GM23248 (cell line): ENCODE results near the gene EXTL1. TPM values are rescaled to one million over a fixed set of nuclear protein-coding genes. Genes with fewer than 3 reads are reported as not detected.

Source experiments
- DNase-seq: peaks from one replicate; pipeline ENCODE4 v3.0.0-alpha.2; 2015
- H2AFZ ChIP-seq: fragments of 200-600 bp; sonication (generic); 2 replicates; pipeline ENCODE4 v1.6.1; 2016; ENCODE audit warnings: antibody characterized with exemption
- H3F3A ChIP-seq: fragments of 200-600 bp; sonication (generic); 2 replicates; pipeline ENCODE4 v1.6.1; 2016; ENCODE audit warnings: mild to moderate bottlenecking, antibody characterized with exemption, mixed run types; ENCODE audit not compliant: insufficient read depth
- H3K27ac ChIP-seq: fragments of 200-600 bp; sonication (generic); 2 replicates; pipeline ENCODE4 v1.5.1; 2016; ENCODE audit warnings: mild to moderate bottlenecking
- H3K27me3 ChIP-seq: fragments of 200-600 bp; sonication (generic); replicated peaks from 2 replicates; pipeline ENCODE4 v1.6.1; 2016; ENCODE audit warnings: mild to moderate bottlenecking; ENCODE audit not compliant: insufficient read depth
- H3K36me3 ChIP-seq: fragments of 200-600 bp; sonication (generic); 2 replicates; pipeline ENCODE4 v1.6.1; 2016; ENCODE audit warnings: low read depth, mild to moderate bottlenecking
- H3K4me1 ChIP-seq: fragments of 200-600 bp; sonication (generic); 2 replicates; pipeline ENCODE4 v1.6.1; 2016; ENCODE audit warnings: mild to moderate bottlenecking; ENCODE audit not compliant: insufficient read depth
- H3K4me2 ChIP-seq: fragments of 200-600 bp; sonication (generic); one replicate; pipeline ENCODE4 v1.6.1; 2016; ENCODE audit warnings: mild to moderate bottlenecking; ENCODE audit not compliant: unreplicated experiment
- H3K4me3 ChIP-seq: fragments of 200-600 bp; sonication (generic); 2 replicates; pipeline ENCODE4 v1.5.1; 2016; ENCODE audit warnings: mild to moderate bottlenecking
- H3K79me2 ChIP-seq: fragments of 200-600 bp; sonication (generic); 2 replicates; pipeline ENCODE4 v1.6.1; 2016; ENCODE audit warnings: mild to moderate bottlenecking; ENCODE audit not compliant: insufficient read depth
- H3K9ac ChIP-seq: fragments of 200-600 bp; sonication (generic); 2 replicates; pipeline ENCODE4 v1.6.1; 2016; ENCODE audit warnings: mild to moderate bottlenecking
- H3K9me2 ChIP-seq: fragments of 200-600 bp; sonication (generic); 2 replicates; pipeline ENCODE4 v1.6.1; 2016; ENCODE audit warnings: mixed run types, mild to moderate bottlenecking, moderate library complexity; ENCODE audit not compliant: insufficient read depth
- H3K9me3 ChIP-seq: fragments of 200-600 bp; sonication (generic); one replicate; pipeline ENCODE4 v1.6.1; 2017; ENCODE audit warnings: low read depth
- H4K20me1 ChIP-seq: fragments of 200-600 bp; sonication (generic); 2 replicates; pipeline ENCODE4 v1.6.0; 2016; ENCODE audit not compliant: insufficient read depth
- EZH2 ChIP-seq: fragments of 200-600 bp; sonication (generic); IDR thresholded peaks from 2 replicates; pipeline ENCODE4 v1.6.1; 2018; ENCODE audit warnings: antibody characterized with exemption, mild to moderate bottlenecking; ENCODE audit not compliant: insufficient read depth, poor library complexity, severe bottlenecking
- EZH2phosphoT487 ChIP-seq: fragments of 200-600 bp; sonication (generic); IDR thresholded peaks from 2 replicates; pipeline ENCODE4 v1.6.1; 2018; ENCODE audit warnings: antibody characterized with exemption, moderate library complexity, mild to moderate bottlenecking, low read depth; ENCODE audit not compliant: insufficient read depth
- WGBS, 2 experiments: methylation state at CpG; one replicate each; pipeline ENCODE4 v1.1.6; 2015 to 2017; ENCODE audit warnings: low lambda C conversion rate in 2 of 2, low coverage in 1 of 2; ENCODE audit errors: missing lambda C conversion rate in 2 of 2; 5-methylcytosine and 5-hydroxymethylcytosine counted together
- in situ Hi-C: fragments of 300-500 bp; cut with MboI; formaldehyde crosslinking; loops from 2 replicates; pipeline ENCODE4 v1.15.0; 2020
- polyA plus RNA-seq: library from polyadenylated mRNA; unstranded; fragments of >200 nt; fragmentation: Nextera tagmentation; extraction: Ambion mirVana; gene quantifications from 2 replicates; pipeline ENCODE4 v1.2.1, GENCODE V29; 2016
- total RNA-seq: library from RNA; depleted of rRNA; stranded (reverse); fragments of >200 nt; shearing (Covaris generic); gene quantifications from 2 replicates; pipeline ENCODE4 v1.2.3, GENCODE V29; 2014

The EXTL1 gene
- total and polyA plus RNA-seq, 2 experiments from 2014 or later = 5.5 to 5.9 TPM

DNA sequence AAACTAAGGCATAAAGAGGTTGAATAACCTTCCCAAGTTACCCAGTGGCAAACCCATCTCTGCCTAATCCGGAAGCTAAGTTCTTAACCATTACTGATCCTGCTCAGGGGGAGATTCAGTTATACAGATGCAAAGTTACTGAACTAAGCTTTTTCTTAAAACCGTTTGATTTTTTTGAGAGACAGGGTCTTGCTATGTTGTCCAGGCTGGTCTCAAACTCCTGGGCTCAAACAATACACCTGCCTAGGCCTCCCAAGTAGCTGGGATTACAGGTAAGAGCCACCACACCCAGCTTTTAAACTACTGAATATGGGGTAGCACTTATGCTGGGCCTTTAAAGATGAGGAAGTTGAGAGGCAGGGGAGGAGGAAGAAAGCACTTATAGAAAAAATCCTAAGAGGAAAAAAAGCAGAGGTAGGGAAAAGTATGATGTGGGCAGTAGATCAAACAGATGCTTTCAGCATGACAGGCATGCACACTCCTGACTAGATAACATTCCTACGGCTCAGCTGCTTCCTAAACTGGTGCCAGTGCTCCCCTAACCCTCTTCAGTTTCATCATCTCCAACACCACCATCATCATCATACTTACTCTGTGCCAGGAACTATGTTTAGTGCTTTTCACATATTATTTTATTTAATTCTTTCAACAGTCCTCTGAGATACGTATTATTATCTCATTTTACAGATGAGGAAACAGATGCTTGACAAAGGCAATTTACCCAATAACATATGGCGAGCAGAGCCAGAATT, 29.5 kb upstream of the EXTL1 start:
- 73 to 76% methylated on average over 5 of the region's 5 CpGs for WGBS, 2 experiments
- Histone ChIP-seq H2AFZ (no peak overlapping the region), H3F3A (no peaks in the 10 kb centered on the region), H3K27me3 (no peaks in the 10 kb centered on the region), H3K4me2 (no peak overlapping the region), H3K4me3 (no peak overlapping the region), H3K9ac (no peak overlapping the region), H3K9me3 (no peaks in the 10 kb centered on the region), H3K9me2 (no peaks in the 10 kb centered on the region), H3K4me1 (peaks cover 14% of the 10 kb centered on the region), H3K79me2 (no peaks in the 10 kb centered on the region), H3K27ac (no peak overlapping the region), H3K36me3 (no peaks in the 10 kb centered on the region), H4K20me1 (no peaks in the 10 kb centered on the region)
- DNase-seq = peak; percentile 17
- TF ChIP-seq EZH2 (no peak), EZH2phosphoT487 (no peak)
- in situ Hi-C loops = loop anchor here (10.0 kb wide), 2 partner anchors 97 to 167 kb away; no protein-coding TSS in a partner anchor

DNA sequence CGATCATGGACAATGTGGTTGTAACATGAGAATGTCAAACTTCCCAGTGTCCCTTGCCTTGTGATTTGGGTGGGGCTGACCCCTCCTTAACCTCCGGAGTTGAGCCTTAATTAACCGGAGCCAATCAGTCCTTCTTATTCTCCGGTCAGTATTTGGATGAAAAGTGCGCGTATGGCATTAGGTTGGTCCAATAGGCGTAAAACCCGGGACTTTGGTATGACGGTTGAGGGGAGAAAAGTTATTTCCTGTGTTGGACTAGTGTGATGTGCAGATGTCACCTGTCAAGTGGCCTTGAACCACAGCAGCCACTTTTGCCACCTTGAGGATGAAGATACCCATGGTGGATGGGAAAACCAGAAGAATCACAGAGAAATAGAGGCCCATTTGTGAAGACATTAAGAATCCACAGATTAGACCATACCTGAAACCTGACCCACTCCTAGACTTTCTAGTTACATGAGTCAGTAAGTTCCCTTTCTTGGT, 28.8 kb upstream of the EXTL1 start:
- no peaks in the 10 kb centered on the region for H3K27me3 ChIP-seq
- peaks cover 18% of the 10 kb centered on the region for H3K4me1 ChIP-seq
- H3K9me3 ChIP-seq = no peaks in the 10 kb centered on the region
- no peaks in the 10 kb centered on the region for H4K20me1 ChIP-seq
- no peak overlapping the region for H3K4me2 ChIP-seq
- in situ Hi-C loops = loop anchor here (10.0 kb wide), 2 partner anchors 98 to 168 kb away; no protein-coding TSS in a partner anchor
- H3F3A ChIP-seq = no peaks in the 10 kb centered on the region
- TF ChIP-seq EZH2 (no peak), EZH2phosphoT487 (no peak)
- H2AFZ ChIP-seq = no peak overlapping the region
- 89 to 91% methylated on average over 9 of the region's 9 CpGs for whole genome bisulfite sequencing, 2 experiments
- DNase-seq = no peak
- H3K27ac ChIP-seq = no peak overlapping the region
- no peaks in the 10 kb centered on the region for H3K36me3 ChIP-seq
- no peak overlapping the region for H3K4me3 ChIP-seq
- H3K79me2 ChIP-seq = no peaks in the 10 kb centered on the region
- H3K9me2 ChIP-seq = no peaks in the 10 kb centered on the region
- H3K9ac ChIP-seq = no peak overlapping the region

DNA sequence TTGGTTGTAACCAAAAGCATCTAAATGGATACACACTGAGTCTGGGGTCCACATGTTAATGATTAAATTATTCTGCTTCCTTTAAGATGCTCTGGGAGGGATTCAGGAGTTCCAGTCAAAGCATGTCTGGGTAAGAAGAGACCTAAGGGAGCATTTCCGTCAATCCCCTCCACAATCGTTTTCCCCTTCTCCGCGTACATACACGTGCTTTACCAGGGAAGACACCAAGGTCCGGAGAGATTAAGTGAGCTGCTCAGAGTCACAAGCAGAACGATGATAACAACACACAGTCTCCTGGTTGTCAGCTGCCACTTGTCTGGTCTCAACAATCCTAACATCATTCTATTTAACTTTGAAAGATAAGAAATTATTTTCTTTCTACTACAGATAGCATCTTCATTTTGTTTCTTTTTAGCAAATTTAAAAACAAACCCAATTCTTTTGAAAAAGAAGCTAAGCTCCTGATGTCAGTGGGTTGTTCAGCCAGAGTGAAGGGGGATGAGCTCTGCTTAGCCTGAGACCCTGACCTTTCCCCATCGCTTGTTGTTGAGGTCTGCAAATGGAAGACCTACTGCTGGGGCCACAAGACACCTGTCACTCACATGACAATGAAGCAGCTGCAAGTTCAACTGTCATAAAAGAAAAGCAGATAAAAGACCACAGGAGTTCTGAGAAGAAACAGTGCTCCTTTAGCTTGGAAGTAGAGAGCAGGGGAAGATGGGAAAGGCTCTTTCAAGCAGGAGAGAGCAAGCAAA, 28.2 kb upstream of the EXTL1 start:
- Histone ChIP-seq H3K36me3 (no peaks in the 10 kb centered on the region), H3K4me1 (peaks cover 19% of the 10 kb centered on the region), H3K27ac (no peak overlapping the region), H3K9ac (no peak overlapping the region), H3K9me2 (no peaks in the 10 kb centered on the region), H3K9me3 (no peaks in the 10 kb centered on the region), H2AFZ (no peak overlapping the region), H3K27me3 (no peaks in the 10 kb centered on the region), H3K79me2 (no peaks in the 10 kb centered on the region), H3K4me2 (no peak overlapping the region), H3K4me3 (no peak overlapping the region), H4K20me1 (no peaks in the 10 kb centered on the region), H3F3A (no peaks in the 10 kb centered on the region)
- TF ChIP-seq EZH2 (no peak), EZH2phosphoT487 (no peak)
- 96 to 99% methylated on average over 8 of the region's 8 CpGs for WGBS, 2 experiments
- in situ Hi-C loops = loop anchor here (10.0 kb wide), 2 partner anchors 99 to 169 kb away; no protein-coding TSS in a partner anchor
- DNase-seq = no peak

DNA sequence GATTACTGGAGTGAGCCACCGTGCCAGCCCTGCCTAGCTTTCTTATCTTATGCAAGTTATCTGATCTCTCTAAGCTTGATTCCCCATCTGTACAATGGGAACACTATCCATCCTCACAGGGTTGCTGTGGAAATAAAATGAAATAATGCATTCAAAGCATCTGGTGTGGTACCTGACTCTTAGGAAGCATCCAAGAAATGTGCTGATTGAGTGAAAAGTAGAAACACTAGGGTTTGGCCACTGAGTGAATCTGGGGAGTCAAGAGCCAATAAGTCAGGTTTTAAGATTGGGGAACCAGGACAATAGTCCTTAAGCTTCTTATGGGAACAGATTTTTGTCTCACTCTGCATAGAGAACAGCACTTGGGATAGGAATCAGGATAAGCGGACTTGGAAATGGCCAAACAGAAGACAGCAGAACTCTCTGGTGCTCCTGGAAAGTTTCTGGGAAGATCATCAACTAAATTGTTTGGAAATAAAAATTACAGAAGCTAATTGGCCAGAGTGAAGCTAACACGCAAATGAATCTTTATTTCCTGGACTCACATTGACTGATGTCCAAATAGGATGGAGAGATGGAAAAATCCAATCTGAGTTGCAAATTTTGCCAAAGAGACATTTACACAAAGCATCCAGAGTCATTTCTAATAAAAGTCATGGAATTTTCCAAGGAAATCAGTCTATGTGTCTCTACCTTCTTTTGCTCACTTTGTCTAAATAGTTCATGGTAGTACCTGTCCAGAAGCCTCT, 27.0 kb upstream of the EXTL1 start:
- H2AFZ ChIP-seq = no peak overlapping the region

More for the DNA sequence above, 27.0 kb upstream of the EXTL1 start:
- no peak for DNase-seq
- Histone ChIP-seq H4K20me1 (no peaks in the 10 kb centered on the region), H3K9me2 (no peaks in the 10 kb centered on the region), H3K4me3 (no peak overlapping the region), H3F3A (no peaks in the 10 kb centered on the region), H3K36me3 (no peaks in the 10 kb centered on the region), H3K9ac (no peak overlapping the region), H3K4me1 (peaks cover 22% of the 10 kb centered on the region), H3K27ac (no peak overlapping the region), H3K79me2 (no peaks in the 10 kb centered on the region), H3K4me2 (no peak overlapping the region), H3K9me3 (no peaks in the 10 kb centered on the region), H3K27me3 (no peaks in the 10 kb centered on the region)
- TF ChIP-seq EZH2 = no peak
- no peak for TF ChIP-seq EZH2phosphoT487
- in situ Hi-C loops = loop anchor here (10.0 kb wide), 2 partner anchors 100 to 170 kb away; no protein-coding TSS in a partner anchor
- WGBS, 2 experiments = 84 to 85% methylated on average over 3 of the region's 3 CpGs
